H9 (cell line): ENCODE results near the gene EHD1. TPM values are rescaled to one million over a fixed set of nuclear protein-coding genes. Genes with fewer than 3 reads are reported as not detected.

Source experiments
- DNase-seq: peaks from one replicate; pipeline ENCODE4 v3.0.0-alpha.2; 2017
- H2AFZ ChIP-seq: one replicate; pipeline ENCODE4 v1.6.1; 2013; ENCODE audit warnings: mild to moderate bottlenecking, low read length, control low read depth, moderate library complexity
- H2AK5ac ChIP-seq: 2 replicates; pipeline ENCODE4 v1.6.1; 2013; ENCODE audit warnings: low read length, control low read depth, mixed read lengths; ENCODE audit not compliant: insufficient read length
- H2BK120ac ChIP-seq: one replicate; pipeline ENCODE4 v1.6.1; 2013; ENCODE audit warnings: low read depth, mild to moderate bottlenecking, low read length, control low read depth, inconsistent platforms; ENCODE audit not compliant: poor library complexity, severe bottlenecking
- H2BK12ac ChIP-seq: 2 replicates; pipeline ENCODE4 v1.6.1; 2013; ENCODE audit warnings: low read length, control low read depth, mixed read lengths, low read depth; ENCODE audit not compliant: insufficient read length
- H2BK15ac ChIP-seq: 2 replicates; pipeline ENCODE4 v1.6.1; 2013; ENCODE audit warnings: low read depth, low read length, control low read depth
- H2BK20ac ChIP-seq: one replicate; pipeline ENCODE4 v1.6.1; 2013; ENCODE audit warnings: low read depth, mild to moderate bottlenecking, low read length, control low read depth, inconsistent platforms; ENCODE audit not compliant: poor library complexity, severe bottlenecking
- H2BK5ac ChIP-seq: 2 replicates; pipeline ENCODE4 v1.6.1; 2013; ENCODE audit warnings: low read length, control low read depth, mixed read lengths; ENCODE audit not compliant: insufficient read length
- H3K14ac ChIP-seq: 2 replicates; pipeline ENCODE4 v1.6.1; 2013; ENCODE audit warnings: low read length, control low read depth; ENCODE audit not compliant: insufficient read depth
- H3K18ac ChIP-seq: 2 replicates; pipeline ENCODE4 v1.6.1; 2013; ENCODE audit warnings: low read depth, mild to moderate bottlenecking, mixed read lengths, low read length, control low read depth; ENCODE audit not compliant: insufficient read length
- H3K23ac ChIP-seq: 2 replicates; pipeline ENCODE4 v1.6.1; 2013; ENCODE audit warnings: low read length, control low read depth, mixed read lengths, low read depth; ENCODE audit not compliant: insufficient read length
- H3K23me2 ChIP-seq: 2 replicates; pipeline ENCODE4 v1.6.1; 2013; ENCODE audit warnings: low read depth, mild to moderate bottlenecking, mixed read lengths, low read length, control low read depth; ENCODE audit not compliant: insufficient read length, poor library complexity, severe bottlenecking
- H3K27ac ChIP-seq: 2 replicates; pipeline ENCODE4 v1.5.1; 2013; ENCODE audit warnings: low read length, control low read depth, mixed read lengths, low read depth; ENCODE audit not compliant: insufficient read length
- H3K27me3 ChIP-seq: 2 replicates; pipeline ENCODE4 v1.6.1; 2013; ENCODE audit warnings: low read length, control low read depth, inconsistent platforms; ENCODE audit not compliant: insufficient read depth
- H3K4ac ChIP-seq: 2 replicates; pipeline ENCODE4 v1.6.1; 2013; ENCODE audit warnings: low read depth, mild to moderate bottlenecking, control low read depth, inconsistent platforms, low read length, moderate library complexity
- H3K4me1 ChIP-seq: 2 replicates; pipeline ENCODE4 v1.6.1; 2013; ENCODE audit warnings: low read length, control low read depth, inconsistent platforms; ENCODE audit not compliant: insufficient read depth
- H3K4me2 ChIP-seq: 2 replicates; pipeline ENCODE4 v1.6.1; 2013; ENCODE audit warnings: low read length, control low read depth, mixed read lengths; ENCODE audit not compliant: insufficient read length, insufficient read depth
- H3K56ac ChIP-seq: 2 replicates; pipeline ENCODE4 v1.6.1; 2013; ENCODE audit warnings: low read depth, mild to moderate bottlenecking, mixed read lengths, low read length, control low read depth; ENCODE audit not compliant: insufficient read length
- H3K79me1 ChIP-seq: 2 replicates; pipeline ENCODE4 v1.6.1; 2013; ENCODE audit warnings: low read depth, mild to moderate bottlenecking, moderate library complexity, low read length, control low read depth, inconsistent platforms; ENCODE audit not compliant: insufficient read depth, poor library complexity, severe bottlenecking
- H3K79me2 ChIP-seq: 2 replicates; pipeline ENCODE4 v1.6.1; 2013; ENCODE audit warnings: low read length, control low read depth, inconsistent platforms; ENCODE audit not compliant: insufficient read depth
- H3K9ac ChIP-seq: 2 replicates; pipeline ENCODE4 v1.6.1; 2013; ENCODE audit warnings: low read length, control low read depth, mixed read lengths; ENCODE audit not compliant: insufficient read length; ENCODE audit errors: extremely low read depth
- H3K9me3 ChIP-seq: one replicate; pipeline ENCODE4 v1.6.1; 2013; ENCODE audit warnings: low read depth, low read length, inconsistent platforms; ENCODE audit not compliant: control insufficient read depth
- H3T11ph ChIP-seq: one replicate; pipeline ENCODE4 v1.6.1; 2013; ENCODE audit warnings: mild to moderate bottlenecking, low read length, control low read depth, inconsistent platforms
- H4K20me1 ChIP-seq: one replicate; pipeline ENCODE4 v1.6.1; 2013; ENCODE audit not compliant: control insufficient read depth, insufficient read length, insufficient read depth
- H4K5ac ChIP-seq: 2 replicates; pipeline ENCODE4 v1.6.1; 2013; ENCODE audit warnings: low read depth, mild to moderate bottlenecking, mixed read lengths, low read length, control low read depth; ENCODE audit not compliant: insufficient read length
- H4K8ac ChIP-seq: replicated peaks from 2 replicates; pipeline ENCODE4 v1.6.1; 2013; ENCODE audit warnings: low read length, control low read depth, mixed read lengths, low read depth; ENCODE audit not compliant: insufficient read length
- H4K91ac ChIP-seq: 2 replicates; pipeline ENCODE4 v1.6.1; 2013; ENCODE audit warnings: low read depth, mild to moderate bottlenecking, moderate library complexity, mixed read lengths, low read length, control low read depth; ENCODE audit not compliant: insufficient read length
- H3K27ac Mint-ChIP-seq, 3 experiments: 2 replicates in 2 of 3; 3 replicates in 1 of 3; pipeline ENCODE4 v1.8.0; 2020 to 2021; ENCODE audit warnings: mixed read lengths in 3 of 3, mild to moderate bottlenecking in 1 of 3, moderate library complexity in 1 of 3
- H3K27me3 Mint-ChIP-seq: 2 replicates; pipeline ENCODE4 v1.8.0; 2021; ENCODE audit warnings: low read depth, mild to moderate bottlenecking, moderate library complexity, mixed read lengths
- H3K36me3 Mint-ChIP-seq, 3 experiments: 2 replicates in 2 of 3; 3 replicates in 1 of 3; pipeline ENCODE4 v1.8.0; 2020 to 2021; ENCODE audit warnings: low read depth in 3 of 3, mixed read lengths in 3 of 3; ENCODE audit not compliant: insufficient read depth in 1 of 3
- H3K4me1 Mint-ChIP-seq, 2 experiments: 2 replicates each; pipeline ENCODE4 v1.8.0; 2020; ENCODE audit warnings: mixed read lengths in 2 of 2
- H3K4me3 Mint-ChIP-seq, 2 experiments: 2 replicates in 1 of 2; 3 replicates in 1 of 2; pipeline ENCODE4 v1.8.0; 2020 to 2021; ENCODE audit warnings: mild to moderate bottlenecking in 2 of 2, mixed read lengths in 2 of 2, moderate library complexity in 1 of 2
- H3K9me3 Mint-ChIP-seq, 2 experiments: 2 replicates in 1 of 2; 3 replicates in 1 of 2; pipeline ENCODE4 v1.8.0; 2020; ENCODE audit warnings: mild to moderate bottlenecking in 2 of 2, mixed read lengths in 2 of 2, moderate library complexity in 1 of 2
- WGBS: extraction: QIAGEN DNeasy Blood & Tissue Kit; methylation state at CpG from one replicate; pipeline ENCODE4 v1.1.7; 2013; ENCODE audit warnings: missing lambda C conversion rate, low lambda C conversion rate, mixed read lengths; ENCODE audit not compliant: insufficient read length; ENCODE audit errors: extremely low coverage; 5-methylcytosine and 5-hydroxymethylcytosine counted together
- total RNA-seq: library from RNA; stranded (reverse); gene quantifications from 2 replicates; pipeline ENCODE4 v1.2.1, GENCODE V29; 2021
- TF ChIP-seq, protein P1 (sequence below): fragments of 200-600 bp; sonication (generic); conservative IDR thresholded peaks from 3 replicates; pipeline ENCODE4 v1.8.0; 2021; ENCODE audit warnings: antibody characterized with exemption, mild to moderate bottlenecking

The EHD1 gene
- total RNA-seq, 1 experiment from 2014 or later, result 31.0 TPM

DNA sequence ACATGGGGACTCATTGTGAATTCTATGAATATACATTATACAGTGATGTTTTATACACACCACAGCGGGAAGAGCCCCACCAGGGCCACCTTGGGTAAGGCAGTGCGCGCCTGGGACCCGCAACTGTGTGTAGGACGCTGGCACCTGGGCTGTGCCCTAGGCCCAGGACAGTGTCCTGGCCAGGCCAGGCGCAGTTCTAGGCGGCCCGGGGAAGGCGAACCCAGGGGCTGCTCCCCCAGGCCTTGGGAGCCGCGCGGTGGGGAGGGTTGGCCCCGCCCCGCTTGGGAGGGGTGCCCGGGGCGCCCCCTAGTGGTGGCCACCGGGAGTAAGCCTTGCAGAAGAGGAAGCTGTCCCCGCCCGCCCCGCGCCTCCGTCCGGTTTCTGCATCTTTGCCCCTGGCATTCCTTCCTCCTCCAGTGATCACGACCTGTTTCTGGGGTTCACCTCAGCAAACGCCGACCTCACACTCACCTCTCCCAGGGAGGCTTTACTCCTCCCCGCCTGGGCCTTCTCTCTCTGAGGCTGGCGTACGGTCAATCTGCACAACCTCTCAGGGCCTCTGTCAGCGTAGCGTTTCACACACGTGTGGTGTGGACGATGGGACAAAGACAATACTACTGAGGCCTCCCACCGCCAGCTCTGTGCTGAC is 9.5 kb upstream of the EHD1 start:
- Histone ChIP-seq H3K27ac (no peak overlapping the region), H3K18ac (peak overlapping the region; percentile 47)
- WGBS, result no CpG with 5 or more reads among the region's 34 CpGs

More for the DNA sequence above, 9.5 kb upstream of the EHD1 start:
- Histone ChIP-seq H3K9me3 (no peaks in the 10 kb centered on the region), H3K56ac (no peak overlapping the region), H3K79me2 (no peaks in the 10 kb centered on the region), H4K5ac (no peak overlapping the region), H2AK5ac (no peak overlapping the region), H2AFZ (no peak overlapping the region), H3K79me1 (no peaks in the 10 kb centered on the region), H4K91ac (no peak overlapping the region), H2BK12ac (no peak overlapping the region), H2BK20ac (no peak overlapping the region), H3K23me2 (peaks cover 4% of the 10 kb centered on the region), H2BK15ac (no peak overlapping the region), H3K4me2 (peak overlapping the region; percentile 51), H3K4ac (no peak overlapping the region), H2BK120ac (no peak overlapping the region), H3K27me3 (no peaks in the 10 kb centered on the region), H4K8ac (no peak overlapping the region), H3T11ph (no peak overlapping the region), H3K23ac (no peak overlapping the region), H3K9ac (no peak overlapping the region), H2BK5ac (no peak overlapping the region), H3K14ac (peak overlapping the region; percentile 44; the same call in 1 of the 2 replicates), H3K4me1 (no peaks in the 10 kb centered on the region; the same call in 1 of the 2 replicates), H4K20me1 (no peaks in the 10 kb centered on the region)
- peak overlapping the region in 2 of 3 experiments; percentile 78 to 86; a peak in 3 of 7 replicates for H3K27ac Mint-ChIP-seq
- H3K4me3 Mint-ChIP-seq, result peak overlapping the region; percentile 51 to 73
- H3K9me3 Mint-ChIP-seq, result no peaks in the 10 kb centered on the region; a peak in 1 of 5 replicates
- DNase-seq, result peak; percentile 88
- H3K27me3 Mint-ChIP-seq, result 0 out of 2 replicates have a peak, but pooled peaks cover 4% of the 10 kb centered on the region
- TF ChIP-seq, protein P1, sequence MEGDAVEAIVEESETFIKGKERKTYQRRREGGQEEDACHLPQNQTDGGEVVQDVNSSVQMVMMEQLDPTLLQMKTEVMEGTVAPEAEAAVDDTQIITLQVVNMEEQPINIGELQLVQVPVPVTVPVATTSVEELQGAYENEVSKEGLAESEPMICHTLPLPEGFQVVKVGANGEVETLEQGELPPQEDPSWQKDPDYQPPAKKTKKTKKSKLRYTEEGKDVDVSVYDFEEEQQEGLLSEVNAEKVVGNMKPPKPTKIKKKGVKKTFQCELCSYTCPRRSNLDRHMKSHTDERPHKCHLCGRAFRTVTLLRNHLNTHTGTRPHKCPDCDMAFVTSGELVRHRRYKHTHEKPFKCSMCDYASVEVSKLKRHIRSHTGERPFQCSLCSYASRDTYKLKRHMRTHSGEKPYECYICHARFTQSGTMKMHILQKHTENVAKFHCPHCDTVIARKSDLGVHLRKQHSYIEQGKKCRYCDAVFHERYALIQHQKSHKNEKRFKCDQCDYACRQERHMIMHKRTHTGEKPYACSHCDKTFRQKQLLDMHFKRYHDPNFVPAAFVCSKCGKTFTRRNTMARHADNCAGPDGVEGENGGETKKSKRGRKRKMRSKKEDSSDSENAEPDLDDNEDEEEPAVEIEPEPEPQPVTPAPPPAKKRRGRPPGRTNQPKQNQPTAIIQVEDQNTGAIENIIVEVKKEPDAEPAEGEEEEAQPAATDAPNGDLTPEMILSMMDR, result peak; percentile 99
- peaks cover 12 to 23% of the 10 kb centered on the region in 2 experiments for H3K4me1 Mint-ChIP-seq
- no peaks in the 10 kb centered on the region for H3K36me3 Mint-ChIP-seq
